IMR-90 (cell line): Measurements from ENCODE around the gene NEDD4L. TPM values are rescaled to one million over a fixed set of nuclear protein-coding genes. Genes with fewer than 3 reads are reported as not detected.

Experiments
- ATAC-seq: fragments of 200-7000 bp; cut with Tn5 transposase; 2 replicates; pipeline ENCODE4 v1.9.1; 2020; ENCODE audit warnings: low read depth, mild to moderate bottlenecking, moderate library complexity
- BruUV-seq: library from RNA; stranded (reverse); fragments of 400-500 nt; replicated peaks from 2 replicates; lab custom pipeline; 2021; lab: Mats Ljungman, UMichigan
- CTCF ChIA-PET: fragments of 300-600 bp; formaldehyde crosslinking; extraction: SDS; loops from one replicate; lab custom pipeline; 2021; ENCODE audit warnings: antibody characterized with exemption; lab: Yijun Ruan, JAX
- POLR2A ChIA-PET: fragments of 300-600 bp; sonication (Branson Sonifier 250); formaldehyde crosslinking; loops from one replicate; lab custom pipeline; 2022; ENCODE audit warnings: antibody characterized with exemption; ENCODE audit not compliant: unreplicated experiment; lab: Charles Lee
- DNase-seq: peaks from one replicate; pipeline ENCODE4 v3.0.0; 2013
- H2AFZ ChIP-seq: replicated peaks from 2 replicates; pipeline ENCODE3; 2013; ENCODE audit warnings: low read length, mild to moderate bottlenecking; ENCODE audit not compliant: poor library complexity
- H2AK5ac ChIP-seq: 2 replicates; pipeline ENCODE4 v1.6.1; 2013; ENCODE audit warnings: low read depth, low read length, inconsistent platforms
- H2AK9ac ChIP-seq: replicated peaks from 2 replicates; pipeline ENCODE3; 2013; ENCODE audit warnings: mild to moderate bottlenecking, low read depth, low read length, moderate library complexity; ENCODE audit not compliant: poor library complexity
- H2BK120ac ChIP-seq: 2 replicates; pipeline ENCODE4 v1.6.1; 2013; ENCODE audit warnings: low read depth, low read length, inconsistent platforms
- H2BK15ac ChIP-seq: 3 replicates; pipeline ENCODE4 v1.6.1; 2013; ENCODE audit warnings: low read depth, low read length, inconsistent platforms
- H2BK20ac ChIP-seq: 2 replicates; pipeline ENCODE4 v1.6.1; 2013; ENCODE audit warnings: low read depth, mild to moderate bottlenecking, inconsistent platforms, low read length, moderate library complexity
- H2BK5ac ChIP-seq: 2 replicates; pipeline ENCODE4 v1.6.1; 2013; ENCODE audit warnings: mild to moderate bottlenecking, low read depth, low read length, inconsistent platforms; ENCODE audit not compliant: poor library complexity, severe bottlenecking
- H3K14ac ChIP-seq: replicated peaks from 2 replicates; pipeline ENCODE4 v1.6.1; 2013; ENCODE audit warnings: low read depth, low read length, inconsistent platforms
- H3K18ac ChIP-seq: 2 replicates; pipeline ENCODE4 v1.6.1; 2013; ENCODE audit warnings: low read depth, low read length, control low read depth
- H3K23ac ChIP-seq: 2 replicates; pipeline ENCODE4 v1.6.1; 2013; ENCODE audit warnings: low read depth, low read length, inconsistent platforms
- H3K27ac ChIP-seq: 2 replicates; pipeline ENCODE4 v1.5.1; 2013; ENCODE audit warnings: mild to moderate bottlenecking, control low read depth, low read length; ENCODE audit not compliant: insufficient read depth
- H3K27me3 ChIP-seq: 2 replicates; pipeline ENCODE4 v1.6.1; 2013; ENCODE audit warnings: low read length; ENCODE audit not compliant: control insufficient read depth, insufficient read depth
- H3K36me3 ChIP-seq: 2 replicates; pipeline ENCODE4 v1.6.1; 2013; ENCODE audit warnings: low read length, mixed read lengths; ENCODE audit not compliant: control insufficient read depth, insufficient read depth
- H3K4ac ChIP-seq: 2 replicates; pipeline ENCODE4 v1.6.1; 2013; ENCODE audit warnings: low read depth, low read length, inconsistent platforms
- H3K4me1 ChIP-seq: 2 replicates; pipeline ENCODE4 v1.6.1; 2013; ENCODE audit warnings: low read length, mixed read lengths; ENCODE audit not compliant: control insufficient read depth, insufficient read depth
- H3K4me2 ChIP-seq: 2 replicates; pipeline ENCODE4 v1.6.1; 2013; ENCODE audit warnings: low read depth, mild to moderate bottlenecking, control low read depth, low read length, moderate library complexity
- H3K4me3 ChIP-seq: 2 replicates; pipeline ENCODE4 v1.5.1; 2013; ENCODE audit warnings: low read depth, mild to moderate bottlenecking, control low read depth, low read length, moderate library complexity; ENCODE audit not compliant: insufficient read depth
- H3K56ac ChIP-seq: 2 replicates; pipeline ENCODE4 v1.6.1; 2013; ENCODE audit warnings: low read length, inconsistent platforms; ENCODE audit not compliant: insufficient read depth; ENCODE audit errors: extremely low read depth
- H3K79me1 ChIP-seq, 2 experiments: 2 replicates each; pipeline ENCODE4 v1.6.1; 2013; ENCODE audit warnings: low read length in 2 of 2, inconsistent platforms in 1 of 2, low read depth in 1 of 2
- H3K9ac ChIP-seq: 2 replicates; pipeline ENCODE4 v1.6.1; 2013; ENCODE audit warnings: low read depth, low read length, control low read depth
- H3K9me1 ChIP-seq: 2 replicates; pipeline ENCODE4 v1.6.1; 2013; ENCODE audit warnings: low read length, inconsistent platforms; ENCODE audit not compliant: insufficient read depth
- H3K9me3 ChIP-seq: 2 replicates; pipeline ENCODE4 v1.6.1; 2013; ENCODE audit warnings: low read length; ENCODE audit not compliant: control insufficient read depth, insufficient read depth
- H4K20me1 ChIP-seq: 2 replicates; pipeline ENCODE4 v1.6.1; 2013; ENCODE audit warnings: low read length, inconsistent platforms; ENCODE audit not compliant: insufficient read depth
- H4K5ac ChIP-seq: 2 replicates; pipeline ENCODE4 v1.6.1; 2013; ENCODE audit warnings: mild to moderate bottlenecking, low read depth, low read length, control low read depth
- H4K8ac ChIP-seq, 2 experiments: 2 replicates each; pipeline ENCODE4 v1.6.1; 2013; ENCODE audit warnings: low read depth in 2 of 2, low read length in 2 of 2, control low read depth in 1 of 2, inconsistent platforms in 1 of 2
- H4K91ac ChIP-seq: 2 replicates; pipeline ENCODE4 v1.6.1; 2013; ENCODE audit warnings: low read depth, low read length, inconsistent platforms; ENCODE audit not compliant: insufficient read depth
- BHLHE40 ChIP-seq: fragments of 150-350 bp; IDR thresholded peaks from 2 replicates; pipeline ENCODE4 v1.6.1; 2016; ENCODE audit warnings: mild to moderate bottlenecking, low read depth, low read length
- CEBPB ChIP-seq: IDR thresholded peaks from 2 replicates; pipeline ENCODE4 v1.6.1; 2012; ENCODE audit warnings: low read depth, low read length, improper control_type of control experiment
- CHD1 ChIP-seq: IDR thresholded peaks from 2 replicates; pipeline ENCODE4 v1.6.1; 2012; ENCODE audit warnings: low read depth, low read length, improper control_type of control experiment
- CTCF ChIP-seq: conservative IDR thresholded peaks from 2 replicates; pipeline ENCODE4 v1.5.1; 2012; ENCODE audit warnings: mild to moderate bottlenecking, low read depth, low read length, improper control_type of control experiment
- ELK1 ChIP-seq: fragments of 150-350 bp; IDR thresholded peaks from 2 replicates; pipeline ENCODE4 v1.6.1; 2016; ENCODE audit warnings: low read depth, mild to moderate bottlenecking, low read length, moderate library complexity, borderline replicate concordance
- FOS ChIP-seq: fragments of 150-350 bp; IDR thresholded peaks from 2 replicates; pipeline ENCODE4 v1.6.1; 2016; ENCODE audit warnings: low read depth, low read length
- MAFK ChIP-seq: IDR thresholded peaks from 2 replicates; pipeline ENCODE4 v1.6.1; 2012; ENCODE audit warnings: low read depth, low read length, improper control_type of control experiment
- MAZ ChIP-seq: IDR thresholded peaks from 2 replicates; pipeline ENCODE4 v1.6.1; 2012; ENCODE audit warnings: low read depth, mild to moderate bottlenecking, low read length, improper control_type of control experiment, moderate library complexity, borderline replicate concordance
- MXI1 ChIP-seq: IDR thresholded peaks from 2 replicates; pipeline ENCODE4 v1.6.1; 2012; ENCODE audit warnings: low read depth, mild to moderate bottlenecking, low read length, moderate library complexity, borderline replicate concordance
- NFE2L2 ChIP-seq: fragments of 150-350 bp; IDR thresholded peaks from 2 replicates; pipeline ENCODE4 v1.6.1; 2016; ENCODE audit warnings: low read depth, mild to moderate bottlenecking, low read length
- RAD21 ChIP-seq: IDR thresholded peaks from 2 replicates; pipeline ENCODE4 v1.6.1; 2012; ENCODE audit warnings: low read length, improper control_type of control experiment
- RCOR1 ChIP-seq: IDR thresholded peaks from 2 replicates; pipeline ENCODE4 v1.6.1; 2012; ENCODE audit warnings: mild to moderate bottlenecking, low read length, improper control_type of control experiment; ENCODE audit not compliant: insufficient replicate concordance
- RFX5 ChIP-seq: IDR thresholded peaks from 2 replicates; pipeline ENCODE4 v1.8.0; 2012; ENCODE audit warnings: low read depth, mild to moderate bottlenecking, low read length, moderate library complexity
- SMC3 ChIP-seq: fragments of 150-350 bp; IDR thresholded peaks from 2 replicates; pipeline ENCODE4 v1.6.1; 2016; ENCODE audit warnings: low read depth, mild to moderate bottlenecking, antibody characterized with exemption, low read length, moderate library complexity
- WGBS, 2 experiments: methylation state at CpG; one replicate each; pipeline versions ENCODE4 v1.1.5 to v1.1.7; 2013; ENCODE audit warnings: missing lambda C conversion rate in 2 of 2; ENCODE audit not compliant: insufficient read length in 1 of 2; ENCODE audit errors: extremely low coverage in 2 of 2; 5-methylcytosine and 5-hydroxymethylcytosine counted together
- dilution Hi-C: fragments of 300-500 bp; cut with HindIII; formaldehyde crosslinking; loops from one replicate; pipeline ENCODE4 v1.14.3; 2018; ENCODE audit warnings: low sequenced_read_pairs; ENCODE audit not compliant: unreplicated experiment
- in situ Hi-C: fragments of 300-500 bp; cut with MboI; formaldehyde crosslinking; loops from 3 replicates; pipeline ENCODE4 v1.14.3; 2019; ENCODE audit warnings: low sequenced_read_pairs, inconsistent platforms, mixed read lengths
- intact Hi-C: fragments of 100-400 bp; cut with micrococcal nuclease; formaldehyde crosslinking; loops from 2 replicates; pipeline ENCODE4 v1.10.0; 2022
- polyA plus RNA-seq, 3 experiments: library from polyadenylated mRNA; depleted of rRNA; stranded (reverse); fragments of >200 nt; gene quantifications; 2 replicates each; pipeline ENCODE4 v1.2.3, GENCODE V29; 2012; ENCODE audit warnings: low replicate concordance in 1 of 3
- total RNA-seq: library from RNA; depleted of rRNA; stranded (reverse); fragments of >200 nt; gene quantifications from 2 replicates; pipeline ENCODE4 v1.2.3, GENCODE V29; 2012

NEDD4L gene
- total and polyA plus RNA-seq, 2 of the 4 experiments (the other 2 are of a cell fraction): 10.0 to 10.9 TPM

GRCh38 chr18:58055890-58056558, 12.0 kb downstream of the NEDD4L start:
- H2BK120ac ChIP-seq: no peak overlapping the region
- H3K23ac ChIP-seq: no peak overlapping the region
- H4K8ac ChIP-seq: no peak overlapping the region
- H4K91ac ChIP-seq: no peak overlapping the region; the same call in 1 of the 2 replicates
- no peaks in the 10 kb centered on the region; the same call in 1 of the 2 replicates for H3K9me1 ChIP-seq
- H2AFZ ChIP-seq: no peak overlapping the region
- H2AK5ac ChIP-seq: 0 out of 2 replicates have a peak overlapping the region, but pooled peaks have one; percentile 15
- CTCF ChIA-PET: no interaction called here
- no peak overlapping the region for H3K4me3 ChIP-seq
- H3K4ac ChIP-seq: no peak overlapping the region
- H3K4me2 ChIP-seq: no peak overlapping the region
- H2BK5ac ChIP-seq: no peak overlapping the region
- H2BK20ac ChIP-seq: no peak overlapping the region; the same call in 1 of the 2 replicates
- DNase-seq: no peak
- intact Hi-C loops (loop anchor here (2.0 kb wide), 1 partner anchor 67 kb away; no protein-coding TSS in a partner anchor), in situ Hi-C loops (no loop called here), dilution Hi-C loops (no loop called here)
- no peak overlapping the region for H3K18ac ChIP-seq
- 0 out of 2 replicates have a peak overlapping the region, but pooled peaks have one; percentile 47 for H3K14ac ChIP-seq
- no peaks in the 10 kb centered on the region for H3K36me3 ChIP-seq
- H2BK15ac ChIP-seq: no peak overlapping the region
- peaks cover 12% of the 10 kb centered on the region for H3K4me1 ChIP-seq
- no CpG with 5 or more reads among the region's 4 CpGs for WGBS, 2 experiments
- peaks cover 9 to 27% of the 10 kb centered on the region in 2 experiments; a peak in 3 of 4 replicates for H3K79me1 ChIP-seq
- ATAC-seq: no peak
- no peak overlapping the region for H3K56ac ChIP-seq
- no peaks in the 10 kb centered on the region for H3K27me3 ChIP-seq
- H2AK9ac ChIP-seq: no peak overlapping the region
- no TSS peak for BruUV-seq
- no peaks in the 10 kb centered on the region for H4K20me1 ChIP-seq
- no peak for TF ChIP-seq MAFK
- TF ChIP-seq CHD1: no peak
- no peak for TF ChIP-seq ELK1
- TF ChIP-seq CTCF: no peak
- no peak for TF ChIP-seq RAD21
- TF ChIP-seq FOS: no peak
- TF ChIP-seq MAZ: no peak
- no peak for TF ChIP-seq RCOR1
- no peak for TF ChIP-seq SMC3
- TF ChIP-seq NFE2L2: no peak
- TF ChIP-seq MXI1: no peak
- TF ChIP-seq CEBPB: no peak
- TF ChIP-seq BHLHE40: no peak
- TF ChIP-seq RFX5: no peak
- H3K27ac ChIP-seq: no peak overlapping the region
- no peak overlapping the region for H3K9ac ChIP-seq
- POLR2A ChIA-PET: no interaction called here
- no peaks in the 10 kb centered on the region for H3K9me3 ChIP-seq
- H4K5ac ChIP-seq: no peak overlapping the region
